K562 (cell line): ENCODE measurements around the gene MYH11. TPM values are rescaled to one million over a fixed set of nuclear protein-coding genes. Genes with fewer than 3 reads are reported as not detected.

Experiments
- ATAC-seq: fragments of 200-7000 bp; cut with Tn5 transposase; 3 replicates; pipeline ENCODE4 v1.9.1; 2020; ENCODE audit warnings: moderate library complexity
- BruUV-seq: library from RNA; stranded (reverse); fragments of 400-500 nt; replicated peaks from 2 replicates; lab custom pipeline; 2021; lab: Mats Ljungman, UMichigan
- CTCF ChIA-PET: fragments of 300-600 bp; formaldehyde crosslinking; extraction: SDS; loops from one replicate; lab custom pipeline; 2021; ENCODE audit warnings: low intra/inter-chr PET ratio; lab: Yijun Ruan, JAX
- POLR2A ChIA-PET: fragments of 300-600, 350-650 bp; sonication (Branson Sonifier 250); formaldehyde crosslinking; extraction: SDS; loops from one replicate; lab custom pipeline; 2021; ENCODE audit warnings: antibody characterized with exemption, inconsistent platforms; lab: Yijun Ruan, JAX
- DNase-seq, 4 experiments: peaks; one replicate each; pipeline versions ENCODE4 v3.0.0 to v3.0.0-alpha.2; 2011 to 2018; ENCODE audit warnings: low spot score in 3 of 4, mixed read lengths in 3 of 4; ENCODE audit errors: extremely low read depth in 1 of 4
- FAIRE-seq: peaks from 2 replicates; lab custom pipeline; 2011; peaks lifted over from hg19 to GRCh38; lab: Jason Lieb, UNC
- H2AFZ ChIP-seq: 2 replicates; pipeline ENCODE4 v1.6.0; 2011; ENCODE audit warnings: low read depth, low read length, control low read depth, inconsistent platforms
- H3K27ac ChIP-seq: fragments of 200-600 bp; 3 replicates; pipeline ENCODE4 v1.8.0; 2011; ENCODE audit warnings: low read depth, mild to moderate bottlenecking, control low read depth, inconsistent platforms, low read length, moderate library complexity, mixed read lengths; ENCODE audit errors: extremely low read depth
- H3K27me3 ChIP-seq, 2 experiments: fragments of 300-600 bp in 1 of 2; 2 replicates in 1 of 2; 3 replicates in 1 of 2; pipeline versions ENCODE4 v1.6.0 to v1.8.0; 2011; ENCODE audit warnings: inconsistent platforms in 2 of 2, low read length in 2 of 2, mild to moderate bottlenecking in 1 of 2, mixed read lengths in 1 of 2, moderate library complexity in 1 of 2; ENCODE audit not compliant: control insufficient read depth in 2 of 2, insufficient read depth in 2 of 2
- H3K36me3 ChIP-seq: fragments of 300-600 bp; 3 replicates; pipeline ENCODE4 v1.8.0; 2011; ENCODE audit warnings: mild to moderate bottlenecking, low read length, inconsistent platforms; ENCODE audit not compliant: control insufficient read depth, insufficient read depth
- H3K4me1 ChIP-seq, 2 experiments: fragments of 200-600 bp in 1 of 2; replicated peaks in 1 of 2; 2 replicates in 1 of 2; 3 replicates in 1 of 2; pipeline versions ENCODE4 v1.5.1 to v1.8.0; 2011; ENCODE audit warnings: inconsistent platforms in 2 of 2, low read length in 2 of 2, mild to moderate bottlenecking in 1 of 2, mixed read lengths in 1 of 2, moderate library complexity in 1 of 2; ENCODE audit not compliant: control insufficient read depth in 2 of 2, insufficient read depth in 2 of 2
- H3K4me2 ChIP-seq: 2 replicates; pipeline ENCODE4 v1.6.1; 2011; ENCODE audit warnings: low read length, control low read depth, inconsistent platforms, mixed read lengths; ENCODE audit not compliant: insufficient read depth
- H3K4me3 ChIP-seq: fragments of 200-600 bp; sonication (generic), shearing (Covaris generic); 2 replicates; pipeline ENCODE4 v1.5.1; 2016; ENCODE audit warnings: control low read depth, inconsistent platforms
- H3K79me2 ChIP-seq: fragments of 200-600 bp; 3 replicates; pipeline ENCODE4 v1.8.0; 2011; ENCODE audit warnings: low read length, inconsistent platforms; ENCODE audit not compliant: control insufficient read depth, insufficient read depth
- H3K9ac ChIP-seq, 2 experiments: 2 replicates each; pipeline versions ENCODE4 v1.6.0 to v1.6.1; 2011; ENCODE audit warnings: low read depth in 2 of 2, low read length in 2 of 2, control low read depth in 1 of 2, inconsistent platforms in 1 of 2, mild to moderate bottlenecking in 1 of 2, mixed read lengths in 1 of 2; ENCODE audit not compliant: insufficient read depth in 1 of 2
- H3K9me1 ChIP-seq: one replicate; pipeline ENCODE4 v1.6.0; 2011; ENCODE audit warnings: inconsistent platforms, mild to moderate bottlenecking, low read length, moderate library complexity; ENCODE audit not compliant: control insufficient read depth, insufficient read depth
- H3K9me3 ChIP-seq: replicated peaks from 2 replicates; pipeline ENCODE4 v1.5.1; 2011; ENCODE audit warnings: low read depth, low read length, inconsistent platforms; ENCODE audit not compliant: control insufficient read depth, insufficient read depth
- H4K20me1 ChIP-seq: replicated peaks from 2 replicates; pipeline ENCODE4 v1.6.1; 2011; ENCODE audit warnings: low read length, inconsistent platforms, mixed read lengths; ENCODE audit not compliant: control insufficient read depth, insufficient read depth
- CREB1 ChIP-seq, 2 experiments: sonication (generic) in 1 of 2; formaldehyde crosslinking in 1 of 2; IDR thresholded peaks; 2 replicates each; pipeline versions ENCODE4 v1.6.1 to v1.8.0; 2012 to 2022; ENCODE audit warnings: inconsistent platforms in 1 of 2, mild to moderate bottlenecking in 1 of 2, missing genetic modification reagents in 1 of 2, moderate library complexity in 1 of 2
- CREM ChIP-seq: IDR thresholded peaks from 2 replicates; pipeline ENCODE4 v1.6.1; 2014; ENCODE audit warnings: antibody characterized with exemption, low read depth
- ETV5 ChIP-seq: sonication (generic); formaldehyde crosslinking; IDR thresholded peaks from 2 replicates; pipeline ENCODE4 v1.4.0; 2020; ENCODE audit warnings: low read depth, mild to moderate bottlenecking, missing genetic modification reagents
- POLR3G ChIP-seq: IDR thresholded peaks from 2 replicates; pipeline ENCODE4 v1.6.1; 2011; ENCODE audit not compliant: insufficient read length, insufficient replicate concordance; ENCODE audit errors: extremely low read depth
- PYGO2 ChIP-seq: fragments of 450-650 bp; IDR thresholded peaks from 2 replicates; pipeline ENCODE4 v1.6.1; 2016; ENCODE audit warnings: mild to moderate bottlenecking, missing genetic modification characterization, moderate library complexity, missing compliant biosample characterization
- RBFOX2 ChIP-seq: fragments of 200-400 bp; formaldehyde crosslinking; IDR thresholded peaks from 2 replicates; pipeline ENCODE4 v1.6.1; 2017; ENCODE audit warnings: low read depth, mild to moderate bottlenecking, low read length, moderate library complexity
- TAF9B ChIP-seq: fragments of 450-650 bp; IDR thresholded peaks from 2 replicates; pipeline ENCODE4 v1.6.1; 2018; ENCODE audit warnings: mild to moderate bottlenecking; ENCODE audit not compliant: partially characterized antibody
- TOE1 ChIP-seq, 2 experiments: fragments of 450-650 bp in 1 of 2; sonication (generic) in 1 of 2; formaldehyde crosslinking in 1 of 2; IDR thresholded peaks; 2 replicates each; pipeline versions ENCODE4 v1.7.1 to v1.8.0; 2016 to 2022; ENCODE audit warnings: borderline replicate concordance in 2 of 2, mild to moderate bottlenecking in 2 of 2, antibody characterized with exemption in 1 of 2, inconsistent platforms in 1 of 2, low read depth in 1 of 2, missing genetic modification reagents in 1 of 2, moderate library complexity in 1 of 2
- ZMIZ1 ChIP-seq, 2 experiments: fragments of 150-350 bp in 1 of 2; IDR thresholded peaks; 2 replicates each; pipeline ENCODE4 v1.6.1; 2012 to 2016; ENCODE audit warnings: low read depth in 2 of 2, low read length in 2 of 2, mild to moderate bottlenecking in 1 of 2, moderate library complexity in 1 of 2
- ZNF644 ChIP-seq: fragments of 200-800 bp; sonication (Bioruptor generic); IDR thresholded peaks from 2 replicates; pipeline ENCODE4 v1.6.1; 2016; ENCODE audit warnings: low read depth, missing genetic modification characterization, missing compliant biosample characterization
- WGBS: fragments of 100-300 bp; shearing (Covaris generic); methylation state at CpG from one replicate; pipeline ENCODE4 v1.1.6; 2016; ENCODE audit warnings: low coverage, mixed read lengths; ENCODE audit not compliant: insufficient coverage; ENCODE audit errors: missing lambda C conversion rate; 5-methylcytosine and 5-hydroxymethylcytosine counted together
- in situ Hi-C: fragments of 300-500 bp; cut with MboI; formaldehyde crosslinking; loops from 4 replicates; pipeline ENCODE4 v1.15.0; 2018; ENCODE audit warnings: inconsistent platforms, mixed read lengths
- intact Hi-C: fragments of 100-400 bp; cut with micrococcal nuclease; formaldehyde crosslinking; loops from 2 replicates; pipeline ENCODE4 v1.14.2; 2022
- polyA plus RNA-seq, 8 experiments: library from polyadenylated mRNA; depleted of rRNA in 4 of 8; stranded (reverse) in 5 of 8; unstranded in 3 of 8; fragments of >200 nt; fragmentation: Nextera tagmentation in 2 of 8; fragmentation: Illumina TruSeq in 1 of 8; extraction: Ambion mirVana in 2 of 8; extraction: Trizol in 1 of 8; gene quantifications; 2 replicates each; pipeline versions ENCODE4 v1.2.1 to v1.2.3, GENCODE V29; 2011 to 2014; ENCODE audit warnings: inconsistent platforms in 1 of 8, missing spikeins in 1 of 8
- total RNA-seq, 7 experiments: library from RNA; depleted of rRNA in 6 of 7; stranded (reverse); fragments of >200 nt in 6 of 7; fragmentation: Illumina TruSeq in 2 of 7; extraction: Trizol in 2 of 7; gene quantifications; 2 replicates each; pipeline versions ENCODE4 v1.2.1 to v1.2.3, GENCODE V29; 2011 to 2021; ENCODE audit warnings: low replicate concordance in 1 of 7

Gene MYH11
- total and polyA plus RNA-seq, 9 of the 15 experiments (the other 6 are each of a cell fraction or from before 2014, with no cell fraction given) = 0.05 to 0.47 (median 0.08) TPM; not detected in 5

DNA sequence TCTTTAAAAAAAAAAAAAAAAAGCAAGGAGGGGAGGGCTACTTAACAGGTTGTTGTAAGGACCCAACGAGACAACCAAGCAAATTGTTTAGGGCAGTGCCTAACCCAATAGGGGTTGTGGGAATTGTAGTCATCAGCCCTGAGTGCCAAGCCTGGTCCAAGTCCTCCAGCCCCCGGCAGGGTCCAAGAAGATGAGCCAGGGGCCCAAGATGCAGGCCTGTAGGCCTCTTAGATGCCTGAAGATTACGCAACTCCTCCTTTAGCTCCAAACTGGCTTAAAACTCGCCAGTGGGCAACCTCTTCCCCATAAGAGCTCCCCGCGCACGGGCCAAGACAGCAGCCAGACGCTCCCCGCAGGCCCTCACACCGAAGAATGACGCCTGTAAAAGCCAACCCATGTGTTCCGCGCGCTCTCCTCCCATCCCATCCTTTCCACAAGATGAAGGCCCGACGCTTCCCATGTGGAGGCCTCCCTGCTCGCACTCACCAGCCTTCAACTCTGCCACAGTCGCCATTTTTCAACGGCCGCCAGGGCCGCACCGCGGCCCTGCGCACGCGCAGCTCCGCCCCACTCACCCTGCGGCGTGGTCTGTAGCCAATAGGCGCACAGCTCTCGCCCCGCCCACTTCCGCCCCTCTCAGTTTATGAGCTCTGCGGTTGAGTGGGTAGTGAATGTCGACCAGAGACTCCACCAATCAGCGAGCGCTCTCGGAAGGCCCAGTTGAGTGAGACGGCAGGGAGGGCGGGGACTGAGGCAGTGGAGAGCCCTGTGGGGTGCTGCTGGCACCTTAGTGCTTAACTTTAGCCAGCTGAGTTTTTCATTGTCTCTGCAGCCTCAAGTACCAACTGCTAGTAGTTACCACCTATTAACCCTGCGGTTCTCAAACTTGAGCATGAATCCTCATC, 31.5 kb upstream of the MYH11 start, which contains the start of gene CEP20 (continued):
- TF ChIP-seq ZMIZ1 (IDR thresholded peaks at IDR 0.05; ENCODE audit: low read depth in 2 of 2, low read length in 2 of 2) (0 out of 4 replicates have a peak, but pooled peaks of 1 of the 2 experiments have one; percentile 17), TAF9B (peak; percentile 98), PYGO2 (tag) (no peak), ETV5 (CRISPR knock-in tag) (no peak)

DNA sequence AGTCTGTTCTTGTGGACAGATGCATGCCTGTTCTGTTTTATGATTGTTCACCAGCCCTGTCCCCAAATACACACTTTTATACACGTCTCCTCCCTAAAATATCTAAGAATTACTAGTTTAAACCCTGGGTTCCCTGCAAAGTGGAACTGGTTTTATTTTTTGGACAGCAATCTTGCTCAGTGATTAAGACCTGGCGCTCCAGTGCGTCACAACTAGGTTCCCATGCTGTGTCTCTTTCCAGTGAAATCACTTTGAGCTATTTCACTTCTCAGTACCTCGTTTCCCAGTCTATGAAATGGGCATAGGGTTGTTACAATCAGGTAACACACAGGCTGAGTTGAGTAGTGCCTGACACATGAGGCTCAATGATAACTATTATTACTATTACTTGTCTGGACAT, 30.5 kb upstream of the MYH11 start:
- intact Hi-C loops = loop anchor here (5.0 kb wide), 1 partner anchor 100 kb away; no protein-coding TSS in a partner anchor
- H3K36me3 ChIP-seq = peaks cover 34% of the 10 kb centered on the region
- H3K27ac ChIP-seq = peak overlapping the region; percentile 95
- POLR2A ChIA-PET = interaction anchor here (0.9 to 1.8 kb wide), 7 partner anchors 9 to 139 kb away, joined by 3 to 16 read pairs (median 5); no protein-coding TSS in a partner anchor
- WGBS = 9% methylated on average over 4 of the region's 4 CpGs
- H3K4me3 ChIP-seq = peak overlapping the region; percentile 86
- no peaks in the 10 kb centered on the region for H3K27me3 ChIP-seq
- H4K20me1 ChIP-seq = no peaks in the 10 kb centered on the region
- no peak for FAIRE-seq
- H3K9me3 ChIP-seq = no peaks in the 10 kb centered on the region
- no peak for TF ChIP-seq POLR3G
- TF ChIP-seq TOE1 (IDR thresholded peaks at IDR 0.05; ENCODE audit: borderline replicate concordance) = no peak
- TF ChIP-seq TOE1 (CRISPR knock-in tag; IDR thresholded peaks at IDR 0.05; ENCODE audit: borderline replicate concordance, low read depth) = no peak
- 0 out of 2 replicates have a peak, but pooled peaks have one; percentile 1 for TF ChIP-seq RBFOX2
- peak; percentile 67 for TF ChIP-seq CREM
- TF ChIP-seq CREB1 (IDR thresholded peaks at IDR 0.05) = peak; percentile 36; the same call in 1 of the 2 replicates
- TF ChIP-seq CREB1 (CRISPR knock-in tag; IDR thresholded peaks at IDR 0.05) = no peak
- TF ChIP-seq ZNF644 = 0 out of 2 replicates have a peak, but pooled peaks have one; percentile 16
- TF ChIP-seq, all 486 proteins: peak for 4
- H3K79me2 ChIP-seq = peaks cover 60% of the 10 kb centered on the region
- H3K9me1 ChIP-seq = no peaks in the 10 kb centered on the region
- no TSS peak for BruUV-seq
- H2AFZ ChIP-seq = no peak overlapping the region
- H3K4me1 ChIP-seq = peaks cover 14 to 28% of the 10 kb centered on the region in 2 experiments
- 0 out of 3 replicates have a peak, but pooled peaks have one; percentile 3 for ATAC-seq
- H3K9ac ChIP-seq = peak overlapping the region; percentile 31 to 97; a peak in 3 of 4 replicates
- peak in 1 of 4 experiments; percentile 40 for DNase-seq
- CTCF ChIA-PET = no interaction called here
- in situ Hi-C loops = no loop called here
- H3K4me2 ChIP-seq = peak overlapping the region; percentile 93
